ENCODE data around the gene MAP3K15.
A peak's percentile ranks its signal among the peaks of the same experiment; 100 is the strongest.

Gene MAP3K15

DNA sequence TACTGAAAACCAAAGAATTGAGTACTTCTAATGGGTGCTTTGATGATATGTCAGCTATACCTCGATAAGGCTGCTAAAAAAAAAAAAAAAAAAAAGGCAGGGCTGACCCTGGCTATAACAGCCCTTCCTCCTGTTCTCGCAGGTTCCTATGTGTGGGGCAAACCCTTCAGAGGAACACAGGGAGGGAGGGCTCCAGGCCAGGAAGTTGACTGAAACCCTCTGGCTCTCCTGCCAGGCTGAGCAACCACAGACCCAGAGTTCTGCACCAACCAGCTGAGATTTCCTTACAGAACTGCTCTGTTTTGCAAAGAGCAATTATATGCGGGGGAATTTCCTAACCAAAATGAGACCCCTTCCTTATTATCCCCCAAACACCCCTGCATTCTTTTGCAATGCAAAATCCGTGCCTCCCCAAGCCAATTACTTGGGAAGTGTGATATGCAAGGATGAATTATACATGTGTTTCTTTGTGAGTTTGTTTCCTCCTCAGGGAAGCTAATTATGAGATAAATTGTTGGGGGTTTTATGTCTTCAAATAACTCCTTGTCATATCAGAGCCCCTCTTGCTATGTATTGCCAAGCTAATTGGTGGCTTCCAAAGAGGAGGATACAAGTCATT is 126.0 kb downstream of the MAP3K15 start:
- H3K4me1 ChIP-seq (ENCODE audit: control insufficient read depth, insufficient read depth, low read length), result no peaks in the 10 kb centered on the region
- no peaks in the 10 kb centered on the region for H3K36me3 ChIP-seq (ENCODE audit: control insufficient read depth, insufficient read depth, low read length, severe bottlenecking)
- DNase-seq (ENCODE audit: low read depth), result no peak
- peaks cover 12% of the 10 kb centered on the region for H3K9me3 ChIP-seq (ENCODE audit: control insufficient read depth, low read length)
- peaks cover 51% of the 10 kb centered on the region for H3K27me3 ChIP-seq (replicated peaks; ENCODE audit: control insufficient read depth, insufficient read depth, low read length)
- H3K9ac ChIP-seq (ENCODE audit: low read length), result no peak overlapping the region
- H3K4me3 ChIP-seq (ENCODE audit: low read length), result no peak overlapping the region

GRCh38 chrX:19388741-19389140 is 126.6 kb downstream of the MAP3K15 start:
- no peak overlapping the region for H3K4me3 ChIP-seq (ENCODE audit: low read length)
- peaks cover 51% of the 10 kb centered on the region for H3K27me3 ChIP-seq (replicated peaks; ENCODE audit: control insufficient read depth, insufficient read depth, low read length)
- H3K9ac ChIP-seq (ENCODE audit: low read length), result no peak overlapping the region
- H3K4me1 ChIP-seq (ENCODE audit: control insufficient read depth, insufficient read depth, low read length), result no peaks in the 10 kb centered on the region
- no peaks in the 10 kb centered on the region for H3K36me3 ChIP-seq (ENCODE audit: control insufficient read depth, insufficient read depth, low read length, severe bottlenecking)
- DNase-seq (ENCODE audit: low read depth), result no peak
- H3K9me3 ChIP-seq (ENCODE audit: control insufficient read depth, low read length), result peaks cover 12% of the 10 kb centered on the region

- Histone ChIP-seq H3K9ac (ENCODE audit: low read length) (no peak overlapping the region), H3K4me3 (ENCODE audit: low read length) (no peak overlapping the region), H3K36me3 (ENCODE audit: control insufficient read depth, insufficient read depth, low read length, severe bottlenecking) (no peaks in the 10 kb centered on the region), H3K9me3 (ENCODE audit: control insufficient read depth, low read length) (peaks cover 12% of the 10 kb centered on the region), H3K27me3 (replicated peaks; ENCODE audit: control insufficient read depth, insufficient read depth, low read length) (peaks cover 52% of the 10 kb centered on the region), H3K4me1 (ENCODE audit: control insufficient read depth, insufficient read depth, low read length) (no peaks in the 10 kb centered on the region)
- DNase-seq (ENCODE audit: low read depth), result no peak
Measured at GRCh38 chrX:19388064-19388679, 127.1 kb downstream of the MAP3K15 start.

- no peak overlapping the region for H3K4me3 ChIP-seq (ENCODE audit: low read length)
Measured at GRCh38 chrX:19386679-19387078, 128.6 kb downstream of the MAP3K15 start.

DNA sequence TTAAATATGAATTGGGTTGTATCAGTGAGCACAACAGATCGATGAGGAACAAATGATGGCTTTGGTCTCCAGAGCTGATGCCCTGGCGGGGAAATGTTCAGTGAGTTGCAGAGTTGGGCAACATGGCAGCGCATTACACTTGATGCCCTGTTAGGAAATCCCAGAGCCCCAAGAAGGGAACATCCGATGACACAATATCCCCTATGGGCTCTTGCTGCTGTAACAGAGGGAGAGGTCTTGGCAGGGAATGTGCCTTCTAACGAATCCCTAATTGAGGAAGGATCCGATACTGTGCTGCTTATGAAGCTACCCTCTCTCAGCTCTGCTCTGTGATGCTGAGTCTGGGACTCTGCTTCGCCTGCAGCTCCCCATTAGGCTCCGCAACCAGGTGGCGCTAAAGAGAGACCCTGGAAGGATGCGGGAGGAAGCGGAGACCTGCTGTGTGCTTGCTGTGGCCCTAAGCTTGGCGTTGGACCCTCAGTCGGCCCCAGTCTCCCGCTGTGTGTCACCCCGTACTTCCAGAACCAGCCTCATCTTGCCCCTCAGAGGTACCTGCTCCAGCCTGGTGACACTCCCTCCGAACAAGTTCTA is 132.7 kb downstream of the MAP3K15 start:
- peak; percentile 46 for DNase-seq (ENCODE audit: low read depth)
- H3K36me3 ChIP-seq (ENCODE audit: control insufficient read depth, insufficient read depth, low read length, severe bottlenecking), result no peaks in the 10 kb centered on the region
- H3K9me3 ChIP-seq (ENCODE audit: control insufficient read depth, low read length), result peaks cover 12% of the 10 kb centered on the region
- no peak overlapping the region for H3K9ac ChIP-seq (ENCODE audit: low read length)
- H3K27me3 ChIP-seq (replicated peaks; ENCODE audit: control insufficient read depth, insufficient read depth, low read length), result peaks cover 34% of the 10 kb centered on the region
- H3K4me1 ChIP-seq (ENCODE audit: control insufficient read depth, insufficient read depth, low read length), result no peaks in the 10 kb centered on the region
- no peak overlapping the region for H3K4me3 ChIP-seq (ENCODE audit: low read length)

More at GRCh38 chrX:19386679-19387078, 128.6 kb downstream of the MAP3K15 start:
- Histone ChIP-seq H3K36me3 (ENCODE audit: control insufficient read depth, insufficient read depth, low read length, severe bottlenecking) (no peaks in the 10 kb centered on the region), H3K9ac (ENCODE audit: low read length) (no peak overlapping the region), H3K27me3 (replicated peaks; ENCODE audit: control insufficient read depth, insufficient read depth, low read length) (peaks cover 43% of the 10 kb centered on the region), H3K4me1 (ENCODE audit: control insufficient read depth, insufficient read depth, low read length) (no peaks in the 10 kb centered on the region), H3K9me3 (ENCODE audit: control insufficient read depth, low read length) (peaks cover 12% of the 10 kb centered on the region)
- DNase-seq (ENCODE audit: low read depth), result no peak

GRCh38 chrX:19381326-19381725 is 134.0 kb downstream of the MAP3K15 start:
- H3K36me3 ChIP-seq (ENCODE audit: control insufficient read depth, insufficient read depth, low read length, severe bottlenecking), result no peaks in the 10 kb centered on the region
- H3K9me3 ChIP-seq (ENCODE audit: control insufficient read depth, low read length), result peaks cover 12% of the 10 kb centered on the region
- H3K4me1 ChIP-seq (ENCODE audit: control insufficient read depth, insufficient read depth, low read length), result no peaks in the 10 kb centered on the region
- no peak overlapping the region for H3K4me3 ChIP-seq (ENCODE audit: low read length)
- H3K27me3 ChIP-seq (replicated peaks; ENCODE audit: control insufficient read depth, insufficient read depth, low read length), result peaks cover 25% of the 10 kb centered on the region
- H3K9ac ChIP-seq (ENCODE audit: low read length), result no peak overlapping the region
- DNase-seq (ENCODE audit: low read depth), result no peak

- Histone ChIP-seq H3K4me1 (ENCODE audit: control insufficient read depth, insufficient read depth, low read length) (peaks cover under 1% of the 10 kb centered on the region), H3K36me3 (ENCODE audit: control insufficient read depth, insufficient read depth, low read length, severe bottlenecking) (no peaks in the 10 kb centered on the region), H3K27me3 (replicated peaks; ENCODE audit: control insufficient read depth, insufficient read depth, low read length) (peaks cover 25% of the 10 kb centered on the region), H3K9me3 (ENCODE audit: control insufficient read depth, low read length) (no peaks in the 10 kb centered on the region), H3K9ac (ENCODE audit: low read length) (no peak overlapping the region), H3K4me3 (ENCODE audit: low read length) (no peak overlapping the region)
- no peak for DNase-seq (ENCODE audit: low read depth)
Measured at GRCh38 chrX:19377799-19378198, 137.5 kb downstream of the MAP3K15 start.

- no peaks in the 10 kb centered on the region for H3K9me3 ChIP-seq (ENCODE audit: control insufficient read depth, low read length)
- no peak overlapping the region for H3K9ac ChIP-seq (ENCODE audit: low read length)
- H3K4me3 ChIP-seq (ENCODE audit: low read length), result no peak overlapping the region
- no peaks in the 10 kb centered on the region for H3K36me3 ChIP-seq (ENCODE audit: control insufficient read depth, insufficient read depth, low read length, severe bottlenecking)
- no peak for DNase-seq (ENCODE audit: low read depth)
- peaks cover 5% of the 10 kb centered on the region for H3K4me1 ChIP-seq (ENCODE audit: control insufficient read depth, insufficient read depth, low read length)
- H3K27me3 ChIP-seq (replicated peaks; ENCODE audit: control insufficient read depth, insufficient read depth, low read length), result peaks cover 25% of the 10 kb centered on the region
Measured at GRCh38 chrX:19375546-19375945, 139.8 kb downstream of the MAP3K15 start.

GRCh38 chrX:19373351-19373891 is 141.9 kb downstream of the MAP3K15 start:
- no peaks in the 10 kb centered on the region for H3K36me3 ChIP-seq (ENCODE audit: control insufficient read depth, insufficient read depth, low read length, severe bottlenecking)
- no peak overlapping the region for H3K9ac ChIP-seq (ENCODE audit: low read length)
- H3K4me3 ChIP-seq (ENCODE audit: low read length), result no peak overlapping the region
- no peak for DNase-seq (ENCODE audit: low read depth)
- peaks cover 25% of the 10 kb centered on the region for H3K27me3 ChIP-seq (replicated peaks; ENCODE audit: control insufficient read depth, insufficient read depth, low read length)
- peaks cover 8% of the 10 kb centered on the region for H3K4me1 ChIP-seq (ENCODE audit: control insufficient read depth, insufficient read depth, low read length)
- no peaks in the 10 kb centered on the region for H3K9me3 ChIP-seq (ENCODE audit: control insufficient read depth, low read length)

GRCh38 chrX:19372547-19373331 is 142.6 kb downstream of the MAP3K15 start:
- H3K9ac ChIP-seq (ENCODE audit: low read length), result peak overlapping the region; percentile 54
- H3K4me1 ChIP-seq (ENCODE audit: control insufficient read depth, insufficient read depth, low read length), result peaks cover 8% of the 10 kb centered on the region
- DNase-seq (ENCODE audit: low read depth), result peak; percentile 28

DNA sequence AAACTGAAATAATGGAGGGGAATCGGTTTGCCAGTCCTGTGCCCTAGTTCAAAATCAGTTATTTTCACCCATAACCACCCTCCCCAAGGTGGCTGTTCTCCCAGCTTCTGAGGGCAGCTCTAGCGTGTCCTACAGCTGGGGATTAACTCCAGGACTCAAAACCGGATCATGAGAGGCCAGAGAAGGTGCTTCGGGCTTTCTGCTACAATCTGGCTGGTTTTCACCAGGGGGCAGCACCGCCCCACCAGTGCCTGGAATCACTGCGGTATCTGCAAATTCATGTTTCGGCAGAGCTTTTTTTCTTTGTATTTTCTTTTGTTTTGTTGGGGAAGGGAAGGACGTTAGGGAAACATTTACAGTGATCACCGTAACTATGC is 143.2 kb downstream of the MAP3K15 start:
- H3K4me1 ChIP-seq (ENCODE audit: control insufficient read depth, insufficient read depth, low read length), result peaks cover 8% of the 10 kb centered on the region
- H3K4me3 ChIP-seq (ENCODE audit: low read length), result peak overlapping the region; percentile 72
- no peaks in the 10 kb centered on the region for H3K36me3 ChIP-seq (ENCODE audit: control insufficient read depth, insufficient read depth, low read length, severe bottlenecking)
- peak; percentile 85 for DNase-seq (ENCODE audit: low read depth)
- no peaks in the 10 kb centered on the region for H3K9me3 ChIP-seq (ENCODE audit: control insufficient read depth, low read length)
- peak overlapping the region; percentile 54 for H3K9ac ChIP-seq (ENCODE audit: low read length)
- peaks cover 17% of the 10 kb centered on the region for H3K27me3 ChIP-seq (replicated peaks; ENCODE audit: control insufficient read depth, insufficient read depth, low read length)

More at GRCh38 chrX:19372547-19373331, 142.6 kb downstream of the MAP3K15 start:
- peaks cover 19% of the 10 kb centered on the region for H3K27me3 ChIP-seq (replicated peaks; ENCODE audit: control insufficient read depth, insufficient read depth, low read length)
- H3K36me3 ChIP-seq (ENCODE audit: control insufficient read depth, insufficient read depth, low read length, severe bottlenecking), result no peaks in the 10 kb centered on the region
- no peaks in the 10 kb centered on the region for H3K9me3 ChIP-seq (ENCODE audit: control insufficient read depth, low read length)
- peak overlapping the region; percentile 72 for H3K4me3 ChIP-seq (ENCODE audit: low read length)
